ENCODE measurements around the gene GTPBP4. TPM values are rescaled to one million over a fixed set of nuclear protein-coding genes. Genes with fewer than 3 reads are reported as not detected.

The GTPBP4 gene
- total RNA-seq, 1 experiment from 2014 or later = 163 TPM

DNA sequence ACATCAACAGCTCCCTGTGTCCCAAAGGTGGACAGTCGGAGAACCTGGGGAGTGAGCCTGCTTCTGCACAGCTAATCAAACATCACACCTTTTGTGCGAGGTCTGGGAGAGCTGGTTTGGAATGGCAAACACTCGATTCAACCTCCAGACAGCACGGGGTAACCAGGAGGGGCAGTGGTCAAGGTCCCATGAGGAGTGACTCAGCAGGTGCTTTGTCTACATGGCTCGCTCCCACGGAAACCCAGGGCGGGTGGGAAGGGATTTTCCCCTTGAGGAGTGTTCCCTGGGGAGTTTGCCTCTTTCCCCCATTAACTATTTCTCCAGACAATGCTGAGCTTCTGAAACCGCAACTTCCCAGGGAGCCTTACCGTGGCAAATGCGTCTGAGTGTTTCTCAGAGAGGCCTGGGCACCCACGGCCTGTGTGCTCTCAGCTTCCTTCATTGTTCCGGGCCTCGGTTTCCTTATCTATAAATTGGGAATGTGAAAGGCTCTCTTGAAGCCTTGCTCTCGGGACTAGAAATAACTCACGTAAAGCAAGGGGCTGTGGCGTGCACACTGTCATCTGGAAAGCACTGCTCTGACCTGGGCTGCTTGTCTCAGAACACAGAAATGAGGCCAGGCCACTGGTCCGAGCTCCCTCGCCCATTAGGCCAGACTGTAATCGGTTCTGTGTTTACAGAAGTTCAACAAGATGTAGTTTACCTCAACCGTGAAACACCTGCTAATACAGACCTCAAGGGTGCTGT, 14.0 kb upstream of the GTPBP4 start:
- H3K27ac ChIP-seq (ENCODE audit: low read depth, low read length, poor library complexity, severe bottlenecking) = no peak overlapping the region

DNA sequence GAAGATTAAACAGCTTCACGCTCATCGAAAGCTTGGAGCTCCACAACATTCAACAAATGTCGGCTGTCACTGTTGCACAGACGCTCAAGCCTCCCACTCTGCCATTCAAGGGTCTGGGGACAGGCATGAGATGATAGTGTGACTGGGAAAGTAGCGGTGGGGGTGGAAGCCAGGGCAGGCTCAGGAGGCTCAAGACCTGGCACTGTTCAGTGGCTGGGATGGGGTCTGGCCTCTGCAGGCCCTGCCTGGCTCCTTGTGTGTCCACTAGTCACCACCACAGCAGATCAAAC, 13.5 kb upstream of the GTPBP4 start:
- H3K27me3 ChIP-seq (replicated peaks; ENCODE audit: insufficient read depth, low read depth, low read length, poor library complexity) = no peaks in the 10 kb centered on the region
- no peak overlapping the region for H3K27ac ChIP-seq (ENCODE audit: low read depth, low read length, poor library complexity, severe bottlenecking)
- TF ChIP-seq EZH2 (IDR thresholded peaks at IDR 0.05; ENCODE audit: borderline replicate concordance, low read depth, low read length, poor library complexity, severe bottlenecking) = no peak
- TF ChIP-seq, protein P1, sequence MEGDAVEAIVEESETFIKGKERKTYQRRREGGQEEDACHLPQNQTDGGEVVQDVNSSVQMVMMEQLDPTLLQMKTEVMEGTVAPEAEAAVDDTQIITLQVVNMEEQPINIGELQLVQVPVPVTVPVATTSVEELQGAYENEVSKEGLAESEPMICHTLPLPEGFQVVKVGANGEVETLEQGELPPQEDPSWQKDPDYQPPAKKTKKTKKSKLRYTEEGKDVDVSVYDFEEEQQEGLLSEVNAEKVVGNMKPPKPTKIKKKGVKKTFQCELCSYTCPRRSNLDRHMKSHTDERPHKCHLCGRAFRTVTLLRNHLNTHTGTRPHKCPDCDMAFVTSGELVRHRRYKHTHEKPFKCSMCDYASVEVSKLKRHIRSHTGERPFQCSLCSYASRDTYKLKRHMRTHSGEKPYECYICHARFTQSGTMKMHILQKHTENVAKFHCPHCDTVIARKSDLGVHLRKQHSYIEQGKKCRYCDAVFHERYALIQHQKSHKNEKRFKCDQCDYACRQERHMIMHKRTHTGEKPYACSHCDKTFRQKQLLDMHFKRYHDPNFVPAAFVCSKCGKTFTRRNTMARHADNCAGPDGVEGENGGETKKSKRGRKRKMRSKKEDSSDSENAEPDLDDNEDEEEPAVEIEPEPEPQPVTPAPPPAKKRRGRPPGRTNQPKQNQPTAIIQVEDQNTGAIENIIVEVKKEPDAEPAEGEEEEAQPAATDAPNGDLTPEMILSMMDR (conservative IDR thresholded peaks at IDR 0.05; ENCODE audit: low read depth, low read length) = no peak
- peaks cover 16% of the 10 kb centered on the region for H3K4me1 ChIP-seq (ENCODE audit: insufficient read depth, low read length, poor library complexity, severe bottlenecking)
- CTCF ChIA-PET = no interaction called here
- POLR2A ChIA-PET (ENCODE audit: low non-redundant PET) = interaction anchor here (0.5 kb wide), 1 partner anchor 44 kb away, joined by 6 read pairs; no protein-coding TSS in a partner anchor
- intact Hi-C loops (cut with micrococcal nuclease; ENCODE audit: unreplicated experiment) = no loop called here
- DNase-seq (ENCODE audit: low spot score) = no peak
- no peak overlapping the region for H3K4me3 ChIP-seq (ENCODE audit: low read depth, low read length, poor library complexity, severe bottlenecking)
- no TSS peak for BruUV-seq (replicated peaks)
- H3K9me3 ChIP-seq (ENCODE audit: low read depth, low read length, poor library complexity, severe bottlenecking) = peaks cover 18% of the 10 kb centered on the region
- H3K36me3 ChIP-seq (ENCODE audit: insufficient read depth, low read length, poor library complexity, severe bottlenecking) = no peaks in the 10 kb centered on the region

More for the DNA sequence above, 14.0 kb upstream of the GTPBP4 start:
- Histone ChIP-seq H3K4me1 (ENCODE audit: insufficient read depth, low read length, poor library complexity, severe bottlenecking) (peaks cover 16% of the 10 kb centered on the region), H3K27me3 (replicated peaks; ENCODE audit: insufficient read depth, low read depth, low read length, poor library complexity) (no peaks in the 10 kb centered on the region), H3K9me3 (ENCODE audit: low read depth, low read length, poor library complexity, severe bottlenecking) (peaks cover 15% of the 10 kb centered on the region), H3K4me3 (ENCODE audit: low read depth, low read length, poor library complexity, severe bottlenecking) (no peak overlapping the region), H3K36me3 (ENCODE audit: insufficient read depth, low read length, poor library complexity, severe bottlenecking) (no peaks in the 10 kb centered on the region)
- ChIA-PET CTCF (no interaction called here), POLR2A (ENCODE audit: low non-redundant PET) (interaction anchor here (0.5 kb wide), 1 partner anchor 44 kb away, joined by 6 read pairs; no protein-coding TSS in a partner anchor)
- DNase-seq (ENCODE audit: low spot score) = peak; percentile 35
- intact Hi-C loops (cut with micrococcal nuclease; ENCODE audit: unreplicated experiment) = no loop called here
- TF ChIP-seq, protein P1 (conservative IDR thresholded peaks at IDR 0.05; ENCODE audit: low read depth, low read length) = no peak
- TF ChIP-seq EZH2 (IDR thresholded peaks at IDR 0.05; ENCODE audit: borderline replicate concordance, low read depth, low read length, poor library complexity, severe bottlenecking) = no peak
- no TSS peak for BruUV-seq (replicated peaks)

DNA sequence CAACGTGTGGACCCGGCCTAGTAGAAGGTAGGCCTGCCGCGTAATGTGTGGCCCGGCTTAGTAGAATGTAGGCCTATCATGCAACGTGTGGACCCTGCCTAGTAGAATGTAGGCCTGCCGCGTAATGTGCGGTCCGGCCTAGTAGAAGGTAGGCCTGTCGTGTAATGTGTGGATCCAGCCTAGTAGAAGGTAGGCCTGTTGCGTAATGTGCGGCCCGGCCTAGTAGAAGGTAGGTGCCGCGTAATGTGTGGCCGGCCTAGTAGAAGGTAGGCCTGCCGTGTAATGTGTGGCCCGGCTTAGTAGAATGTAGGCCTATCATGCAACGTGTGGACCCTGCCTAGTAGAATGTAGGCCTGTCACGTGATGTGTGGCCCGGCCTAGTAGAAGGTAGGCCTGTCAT, 11.9 kb upstream of the GTPBP4 start:
- intact Hi-C loops (cut with micrococcal nuclease; ENCODE audit: unreplicated experiment) = no loop called here
- H3K36me3 ChIP-seq (ENCODE audit: insufficient read depth, low read length, poor library complexity, severe bottlenecking) = no peaks in the 10 kb centered on the region
- no TSS peak for BruUV-seq (replicated peaks)
- DNase-seq (ENCODE audit: low spot score) = no peak
- H3K4me1 ChIP-seq (ENCODE audit: insufficient read depth, low read length, poor library complexity, severe bottlenecking) = peaks cover 8% of the 10 kb centered on the region
- no peak overlapping the region for H3K27ac ChIP-seq (ENCODE audit: low read depth, low read length, poor library complexity, severe bottlenecking)
- no peaks in the 10 kb centered on the region for H3K27me3 ChIP-seq (replicated peaks; ENCODE audit: insufficient read depth, low read depth, low read length, poor library complexity)
- H3K9me3 ChIP-seq (ENCODE audit: low read depth, low read length, poor library complexity, severe bottlenecking) = peaks cover 24% of the 10 kb centered on the region
- TF ChIP-seq, protein P1 (conservative IDR thresholded peaks at IDR 0.05; ENCODE audit: low read depth, low read length) = no peak
- no peak for TF ChIP-seq EZH2 (IDR thresholded peaks at IDR 0.05; ENCODE audit: borderline replicate concordance, low read depth, low read length, poor library complexity, severe bottlenecking)
- H3K4me3 ChIP-seq (ENCODE audit: low read depth, low read length, poor library complexity, severe bottlenecking) = no peak overlapping the region
- CTCF ChIA-PET = no interaction called here
- POLR2A ChIA-PET (ENCODE audit: low non-redundant PET) = no interaction called here
